GM12878 (cell line): ENCODE data around the gene MAD2L1BP. TPM values are rescaled to one million over a fixed set of nuclear protein-coding genes. Genes with fewer than 3 reads are reported as not detected.

Experiments
- ATF7 ChIP-seq: fragments of 450-650 bp; IDR thresholded peaks from 2 replicates; pipeline ENCODE4 v1.6.1; 2016; ENCODE audit warnings: low read depth, mild to moderate bottlenecking
- CBX5 ChIP-seq: sonication (generic); IDR thresholded peaks from 2 replicates; pipeline ENCODE4 v1.6.1; 2016; ENCODE audit warnings: low read depth, moderate library complexity, mild to moderate bottlenecking, inconsistent platforms
- CEBPB ChIP-seq, 2 experiments: fragments of 150-350 bp in 1 of 2; IDR thresholded peaks; 2 replicates each; pipeline ENCODE4 v1.6.1; 2012 to 2014; ENCODE audit warnings: low read depth in 2 of 2, low read length in 2 of 2, borderline replicate concordance in 1 of 2, inconsistent platforms in 1 of 2
- CREB1 ChIP-seq: IDR thresholded peaks from 2 replicates; pipeline ENCODE4 v1.6.1; 2012; ENCODE audit warnings: low read depth, mild to moderate bottlenecking, inconsistent platforms
- CUX1 ChIP-seq: IDR thresholded peaks from 2 replicates; pipeline ENCODE4 v1.6.1; 2012; ENCODE audit warnings: improper control_type of control experiment, low read depth, low read length; ENCODE audit not compliant: insufficient replicate concordance
- GABPA ChIP-seq: IDR thresholded peaks from 2 replicates; pipeline ENCODE4 v1.6.1; 2014; ENCODE audit warnings: antibody characterized with exemption, low read depth, mild to moderate bottlenecking, inconsistent platforms
- PKNOX1 ChIP-seq: fragments of 450-650 bp; IDR thresholded peaks from 2 replicates; pipeline ENCODE4 v1.6.1; 2016; ENCODE audit warnings: mild to moderate bottlenecking
- POU2F2 ChIP-seq: IDR thresholded peaks from 3 replicates; pipeline ENCODE4 v1.6.1; 2011; ENCODE audit warnings: low read depth, mild to moderate bottlenecking, low read length, borderline replicate concordance
- polyA plus RNA-seq, 11 experiments: library from polyadenylated mRNA; depleted of rRNA in 4 of 11; unstranded in 6 of 11; stranded (reverse) in 5 of 11; fragments of >200 nt; fragmentation: Nextera tagmentation in 4 of 11; fragmentation: Illumina TruSeq in 1 of 11; extraction: Ambion mirVana in 4 of 11; extraction: Trizol in 1 of 11; gene quantifications; 1 replicate in 1 of 11; 2 replicates in 10 of 11; pipeline versions ENCODE4 v1.2.1 to v1.2.3, GENCODE V29; 2011 to 2016; ENCODE audit warnings: inconsistent platforms in 2 of 11, missing spikeins in 2 of 11, low read depth in 1 of 11
- total RNA-seq, 4 experiments: library from RNA; depleted of rRNA in 3 of 4; stranded (reverse); fragments of >200 nt in 3 of 4; fragmentation: Illumina TruSeq in 1 of 4; extraction: Trizol in 1 of 4; gene quantifications; 2 replicates each; pipeline versions ENCODE4 v1.2.1 to v1.2.3, GENCODE V29; 2013 to 2021

The MAD2L1BP gene
- total and polyA plus RNA-seq, 10 of the 15 experiments (the other 5 are each of a cell fraction or from before 2014, with no cell fraction given), result 39.2 to 155 (median 60.3) TPM

GRCh38 chr6:43624786-43625288, 10.8 kb upstream of the MAD2L1BP start (continued):
- TF ChIP-seq CUX1 (no peak), CREB1 (no peak), PKNOX1 (no peak), GABPA (no peak), ATF7 (no peak), CEBPB (IDR thresholded peaks at IDR 0.05; ENCODE audit: borderline replicate concordance in 1 of 2, low read depth in 2 of 2, low read length in 2 of 2) (no peak), POU2F2 (no peak), CBX5 (no peak)
